Endothelial cell (in vitro differentiated cells): ENCODE data around the gene ADAM33. TPM values are rescaled to one million over a fixed set of nuclear protein-coding genes. Genes with fewer than 3 reads are reported as not detected.

Source experiments
- DNase-seq: peaks from one replicate; pipeline ENCODE4 v3.0.0; 2021; ENCODE audit warnings: low spot score
- H3K27ac Mint-ChIP-seq: one replicate; pipeline ENCODE4 v1.8.0; 2021; ENCODE audit warnings: mixed read lengths, inconsistent platforms; ENCODE audit not compliant: unreplicated experiment
- H3K27me3 Mint-ChIP-seq: one replicate; pipeline ENCODE4 v1.8.0; 2021; ENCODE audit warnings: mild to moderate bottlenecking, moderate library complexity, mixed read lengths, inconsistent platforms; ENCODE audit not compliant: unreplicated experiment
- H3K36me3 Mint-ChIP-seq: one replicate; pipeline ENCODE4 v1.8.0; 2021; ENCODE audit warnings: mild to moderate bottlenecking, low read depth, mixed read lengths, inconsistent platforms; ENCODE audit not compliant: unreplicated experiment
- H3K4me1 Mint-ChIP-seq: one replicate; pipeline ENCODE4 v1.8.0; 2021; ENCODE audit warnings: mild to moderate bottlenecking, mixed read lengths, inconsistent platforms; ENCODE audit not compliant: unreplicated experiment
- H3K4me3 Mint-ChIP-seq: one replicate; pipeline ENCODE4 v1.8.0; 2021; ENCODE audit warnings: mild to moderate bottlenecking, mixed read lengths, inconsistent platforms; ENCODE audit not compliant: unreplicated experiment
- H3K9me3 Mint-ChIP-seq: one replicate; pipeline ENCODE4 v1.8.0; 2021; ENCODE audit warnings: mixed read lengths, inconsistent platforms; ENCODE audit not compliant: unreplicated experiment
- CTCF ChIP-seq: fragments of 200-600 bp; sonication (generic); IDR thresholded peaks from one replicate; pipeline ENCODE4 v1.5.0; 2021; ENCODE audit warnings: antibody characterized with exemption; ENCODE audit not compliant: unreplicated experiment
- total RNA-seq: library from RNA; stranded (reverse); fragmentation: NEBNext Ultra II Directional; extraction: Animal tissue kit (Norgen Biotek cat#: 25700); gene quantifications from one replicate; pipeline ENCODE4 v1.2.1, GENCODE V29; 2021; ENCODE audit not compliant: unreplicated experiment

The ADAM33 gene
- total RNA-seq, 1 donor from 2014 or later: 0.23 TPM

DNA sequence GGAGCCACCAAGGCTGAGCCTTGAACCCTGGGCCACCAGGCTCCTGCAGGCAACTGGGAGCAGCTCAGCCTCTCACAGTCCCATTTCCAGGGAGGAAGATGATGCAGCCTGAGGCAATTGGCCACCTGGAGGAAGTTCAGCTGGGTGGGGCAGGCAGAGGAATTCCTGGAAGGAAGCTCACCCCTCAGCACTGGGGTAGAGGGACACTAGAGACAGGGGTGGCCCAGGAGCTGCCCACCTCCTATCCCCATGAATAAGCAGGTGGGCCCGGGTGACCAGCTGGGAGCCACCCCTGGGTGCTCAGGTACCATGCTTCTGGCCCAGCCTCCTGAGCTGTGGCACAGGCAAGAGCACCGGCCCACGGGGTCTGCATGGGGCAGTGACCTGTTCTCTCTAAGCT lies 47.1 kb upstream of the ADAM33 start:
- Mint-ChIP-seq H3K4me3 (no peak overlapping the region), H3K4me1 (peaks cover 18% of the 10 kb centered on the region), H3K27me3 (peaks cover 17% of the 10 kb centered on the region), H3K9me3 (no peaks in the 10 kb centered on the region), H3K27ac (no peak overlapping the region), H3K36me3 (no peaks in the 10 kb centered on the region)
- TF ChIP-seq CTCF: no peak
- DNase-seq: no peak

DNA sequence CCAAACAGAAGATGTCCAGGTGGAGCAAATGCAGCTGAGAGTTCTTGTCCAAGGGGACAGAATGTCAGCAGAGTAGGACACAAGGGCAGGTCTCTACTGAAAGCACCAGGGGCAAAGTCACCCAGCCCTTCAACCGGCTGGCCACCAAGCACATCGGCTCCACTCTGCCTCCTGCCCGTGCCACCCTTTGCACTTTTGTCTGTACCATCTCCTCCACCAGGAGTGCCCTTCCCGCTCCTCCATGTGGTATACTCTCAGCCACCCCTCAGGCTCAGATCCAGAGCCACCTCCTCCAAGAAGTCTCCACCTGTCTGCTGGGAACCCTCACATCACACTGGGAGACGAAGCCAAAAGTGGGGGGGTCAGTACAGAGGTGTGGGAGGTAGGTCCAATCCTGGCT lies 46.5 kb upstream of the ADAM33 start:
- no peaks in the 10 kb centered on the region for H3K9me3 Mint-ChIP-seq
- H3K4me1 Mint-ChIP-seq: peaks cover 15% of the 10 kb centered on the region
- no peak overlapping the region for H3K4me3 Mint-ChIP-seq
- H3K27me3 Mint-ChIP-seq: peaks cover 17% of the 10 kb centered on the region
- no peak for DNase-seq
- no peaks in the 10 kb centered on the region for H3K36me3 Mint-ChIP-seq
- TF ChIP-seq CTCF: no peak
- H3K27ac Mint-ChIP-seq: no peak overlapping the region

DNA sequence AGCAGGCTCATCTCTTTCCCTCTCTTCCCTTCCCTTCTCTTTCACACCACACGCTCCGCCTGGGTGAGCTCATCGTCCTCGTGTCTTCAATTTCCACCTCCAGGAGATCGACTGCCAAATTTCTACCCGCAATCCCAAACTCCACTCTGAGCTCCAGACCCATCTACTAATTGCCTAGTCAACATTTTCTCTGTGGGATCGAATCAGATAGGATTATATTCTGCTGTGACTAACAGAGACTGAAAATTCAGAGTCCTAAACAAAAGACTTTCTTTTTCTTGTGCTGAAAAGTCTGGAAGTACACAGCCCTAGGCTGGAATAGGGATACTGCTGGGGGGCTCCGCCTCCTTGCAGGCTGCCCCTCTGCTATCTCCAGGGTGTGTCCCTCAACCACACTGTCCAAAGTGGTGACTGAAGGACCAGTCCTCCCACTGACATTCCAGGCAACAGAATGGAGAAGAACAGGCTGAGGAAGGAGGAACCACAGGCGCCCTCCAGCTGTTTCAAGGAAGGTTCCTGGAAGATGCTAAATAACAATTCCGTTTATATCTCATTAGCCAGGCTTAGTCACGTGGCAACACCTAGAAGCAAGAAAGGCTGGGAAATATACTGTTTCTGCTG lies 45.7 kb upstream of the ADAM33 start:
- no peak for DNase-seq
- H3K4me3 Mint-ChIP-seq: no peak overlapping the region
- H3K4me1 Mint-ChIP-seq: peaks cover 10% of the 10 kb centered on the region
- no peaks in the 10 kb centered on the region for H3K9me3 Mint-ChIP-seq
- no peak for TF ChIP-seq CTCF
- H3K36me3 Mint-ChIP-seq: no peaks in the 10 kb centered on the region
- no peak overlapping the region for H3K27ac Mint-ChIP-seq
- peaks cover 14% of the 10 kb centered on the region for H3K27me3 Mint-ChIP-seq

GRCh38 chr20:3724356-3724755 lies 42.5 kb upstream of the ADAM33 start:
- Mint-ChIP-seq H3K9me3 (no peaks in the 10 kb centered on the region), H3K27ac (no peak overlapping the region), H3K36me3 (no peaks in the 10 kb centered on the region), H3K4me3 (no peak overlapping the region), H3K27me3 (peaks cover 7% of the 10 kb centered on the region), H3K4me1 (peaks cover 4% of the 10 kb centered on the region)
- no peak for TF ChIP-seq CTCF
- DNase-seq: no peak

DNA sequence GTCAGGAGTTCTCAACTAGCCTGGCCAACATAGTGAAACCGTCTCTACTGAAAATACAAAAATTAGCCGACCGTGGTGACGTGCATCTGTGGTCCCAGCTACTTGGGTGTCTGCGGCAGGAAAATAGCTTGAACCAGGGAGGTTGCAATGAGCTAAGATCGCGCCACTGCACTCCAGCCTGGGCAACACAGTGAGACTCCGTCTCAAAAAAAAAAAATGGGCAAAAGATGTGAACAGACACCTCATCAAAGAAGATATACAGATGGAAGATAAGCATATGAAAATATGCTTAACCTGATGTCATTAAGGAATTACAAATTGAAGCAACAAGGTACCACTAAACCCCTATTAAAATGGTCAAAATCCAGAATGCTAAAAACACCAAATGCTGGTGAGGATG lies 41.5 kb upstream of the ADAM33 start:
- TF ChIP-seq CTCF: no peak
- peaks cover 7% of the 10 kb centered on the region for H3K27me3 Mint-ChIP-seq
- H3K9me3 Mint-ChIP-seq: no peaks in the 10 kb centered on the region
- H3K4me1 Mint-ChIP-seq: peaks cover 4% of the 10 kb centered on the region
- no peaks in the 10 kb centered on the region for H3K36me3 Mint-ChIP-seq
- no peak for DNase-seq
- no peak overlapping the region for H3K27ac Mint-ChIP-seq
- H3K4me3 Mint-ChIP-seq: no peak overlapping the region
